K562 (cell line): ENCODE measurements around the gene MITD1. TPM values are rescaled to one million over a fixed set of nuclear protein-coding genes. Genes with fewer than 3 reads are reported as not detected.
A peak's percentile ranks its signal among the peaks of the same experiment; 100 is the strongest.

ENCODE experiments used
- BACH1 ChIP-seq: fragments of 200-800 bp; sonication (Bioruptor generic); IDR thresholded peaks from 2 replicates; pipeline ENCODE4 v1.6.1; 2016; ENCODE audit warnings: missing genetic modification characterization, missing compliant biosample characterization
- CBFA2T2 ChIP-seq: fragments of 450-650 bp; conservative IDR thresholded peaks from 2 replicates; pipeline ENCODE4 v1.6.1; 2017; ENCODE audit warnings: mild to moderate bottlenecking
- CBX3 ChIP-seq, 2 experiments: IDR thresholded peaks; 1 replicate in 1 of 2; 2 replicates in 1 of 2; pipeline ENCODE4 v1.6.1; 2012; ENCODE audit warnings: inconsistent platforms in 2 of 2, low read length in 2 of 2, borderline replicate concordance in 1 of 2, control low read depth in 1 of 2
- CCAR2 ChIP-seq: fragments of 200-400 bp; formaldehyde crosslinking; IDR thresholded peaks from 2 replicates; pipeline ENCODE4 v1.6.1; 2017; ENCODE audit warnings: mild to moderate bottlenecking, low read depth, low read length
- CEBPB ChIP-seq: fragments of 450-650 bp; IDR thresholded peaks from 2 replicates; pipeline ENCODE4 v1.6.1; 2016; ENCODE audit warnings: missing genetic modification characterization, missing compliant biosample characterization
- E2F8 ChIP-seq: fragments of 450-650 bp; IDR thresholded peaks from 2 replicates; pipeline ENCODE4 v1.7.1; 2018; ENCODE audit warnings: mild to moderate bottlenecking, low read depth; ENCODE audit not compliant: partially characterized antibody
- ELF2 ChIP-seq: fragments of 250-450 bp; sonication (Bioruptor Pico); IDR thresholded peaks from 2 replicates; pipeline ENCODE4 v1.5.0; 2021; ENCODE audit warnings: mild to moderate bottlenecking
- HDAC6 ChIP-seq: IDR thresholded peaks from 2 replicates; pipeline ENCODE4 v1.6.1; 2012; ENCODE audit warnings: low read depth, mild to moderate bottlenecking, control low read depth, inconsistent platforms, low read length, moderate library complexity
- HMG20B ChIP-seq: fragments of 250-450 bp; sonication (Bioruptor Pico); IDR thresholded peaks from 2 replicates; pipeline ENCODE4 v1.5.0; 2021; ENCODE audit warnings: mild to moderate bottlenecking
- KLF13 ChIP-seq: fragments of 450-650 bp; IDR thresholded peaks from 2 replicates; pipeline ENCODE4 v1.6.1; 2016; ENCODE audit warnings: missing genetic modification characterization, low read depth, mild to moderate bottlenecking, missing compliant biosample characterization, moderate library complexity, borderline replicate concordance
- MCM7 ChIP-seq, 2 experiments: fragments of 450-650 bp; IDR thresholded peaks; 2 replicates each; pipeline ENCODE4 v1.6.1; 2016 to 2018
- NCOA1 ChIP-seq: fragments of 450-650 bp; IDR thresholded peaks from 2 replicates; pipeline ENCODE4 v1.6.1; 2016; ENCODE audit warnings: low read depth
- NEUROD1 ChIP-seq: fragments of 150-350 bp; IDR thresholded peaks from 2 replicates; pipeline ENCODE4 v1.6.1; 2014; ENCODE audit warnings: borderline replicate concordance, low read length, low read depth; ENCODE audit not compliant: partially characterized antibody
- PML ChIP-seq: IDR thresholded peaks from 2 replicates; pipeline ENCODE4 v1.6.1; 2012; ENCODE audit warnings: low read length, inconsistent platforms
- RCOR1 ChIP-seq, 2 experiments: IDR thresholded peaks; 2 replicates each; pipeline ENCODE4 v1.6.1; 2012; ENCODE audit warnings: low read depth in 2 of 2, low read length in 2 of 2, borderline replicate concordance in 1 of 2, improper control_type of control experiment in 1 of 2
- RFX5 ChIP-seq: IDR thresholded peaks from 2 replicates; pipeline ENCODE4 v1.6.1; 2011; ENCODE audit warnings: low read depth, mild to moderate bottlenecking, improper control_type of control experiment, low read length
- RNF219 ChIP-seq: fragments of 250-450 bp; sonication (Bioruptor Pico); IDR thresholded peaks from 2 replicates; pipeline ENCODE4 v1.5.0; 2022; ENCODE audit warnings: mild to moderate bottlenecking
- SREBF2 ChIP-seq: sonication (generic); formaldehyde crosslinking; IDR thresholded peaks from 2 replicates; pipeline ENCODE4 v1.4.0; 2020; ENCODE audit warnings: mild to moderate bottlenecking, missing genetic modification reagents
- ZNF146 ChIP-seq: IDR thresholded peaks from one replicate; pipeline ENCODE4 v1.6.1; 2018; ENCODE audit warnings: missing compliant biosample characterization; ENCODE audit not compliant: unreplicated experiment
- ZNF217 ChIP-seq: sonication (generic); formaldehyde crosslinking; IDR thresholded peaks from 2 replicates; pipeline ENCODE4 v1.8.0; 2022; ENCODE audit warnings: mild to moderate bottlenecking, missing genetic modification reagents
- ZNF316 ChIP-seq: fragments of 450-650 bp; IDR thresholded peaks from 2 replicates; pipeline ENCODE4 v1.6.1; 2016
- ZNF551 ChIP-seq: fragments of 250-450 bp; sonication (Bioruptor Pico); IDR thresholded peaks from 2 replicates; pipeline ENCODE4 v1.5.0; 2021; ENCODE audit warnings: mild to moderate bottlenecking, moderate library complexity
- ZNF707 ChIP-seq: fragments of 250-450 bp; sonication (Bioruptor Pico); conservative IDR thresholded peaks from 2 replicates; pipeline ENCODE4 v1.8.0; 2022; ENCODE audit warnings: inconsistent platforms, mild to moderate bottlenecking, moderate library complexity
- ZSCAN29 ChIP-seq: fragments of 450-650 bp; IDR thresholded peaks from 2 replicates; pipeline ENCODE4 v1.6.1; 2017
- polyA plus RNA-seq, 8 experiments: library from polyadenylated mRNA; depleted of rRNA in 4 of 8; stranded (reverse) in 5 of 8; unstranded in 3 of 8; fragments of >200 nt; fragmentation: Nextera tagmentation in 2 of 8; fragmentation: Illumina TruSeq in 1 of 8; extraction: Ambion mirVana in 2 of 8; extraction: Trizol in 1 of 8; gene quantifications; 2 replicates each; pipeline versions ENCODE4 v1.2.1 to v1.2.3, GENCODE V29; 2011 to 2014; ENCODE audit warnings: inconsistent platforms in 1 of 8, missing spikeins in 1 of 8
- total RNA-seq, 7 experiments: library from RNA; depleted of rRNA in 6 of 7; stranded (reverse); fragments of >200 nt in 6 of 7; fragmentation: Illumina TruSeq in 2 of 7; extraction: Trizol in 2 of 7; gene quantifications; 2 replicates each; pipeline versions ENCODE4 v1.2.1 to v1.2.3, GENCODE V29; 2011 to 2021; ENCODE audit warnings: low replicate concordance in 1 of 7

Gene MITD1
- total and polyA plus RNA-seq, 9 of the 15 experiments (the other 6 are each of a cell fraction or from before 2014, with no cell fraction given): 19.6 to 71.8 (median 43.2) TPM

DNA sequence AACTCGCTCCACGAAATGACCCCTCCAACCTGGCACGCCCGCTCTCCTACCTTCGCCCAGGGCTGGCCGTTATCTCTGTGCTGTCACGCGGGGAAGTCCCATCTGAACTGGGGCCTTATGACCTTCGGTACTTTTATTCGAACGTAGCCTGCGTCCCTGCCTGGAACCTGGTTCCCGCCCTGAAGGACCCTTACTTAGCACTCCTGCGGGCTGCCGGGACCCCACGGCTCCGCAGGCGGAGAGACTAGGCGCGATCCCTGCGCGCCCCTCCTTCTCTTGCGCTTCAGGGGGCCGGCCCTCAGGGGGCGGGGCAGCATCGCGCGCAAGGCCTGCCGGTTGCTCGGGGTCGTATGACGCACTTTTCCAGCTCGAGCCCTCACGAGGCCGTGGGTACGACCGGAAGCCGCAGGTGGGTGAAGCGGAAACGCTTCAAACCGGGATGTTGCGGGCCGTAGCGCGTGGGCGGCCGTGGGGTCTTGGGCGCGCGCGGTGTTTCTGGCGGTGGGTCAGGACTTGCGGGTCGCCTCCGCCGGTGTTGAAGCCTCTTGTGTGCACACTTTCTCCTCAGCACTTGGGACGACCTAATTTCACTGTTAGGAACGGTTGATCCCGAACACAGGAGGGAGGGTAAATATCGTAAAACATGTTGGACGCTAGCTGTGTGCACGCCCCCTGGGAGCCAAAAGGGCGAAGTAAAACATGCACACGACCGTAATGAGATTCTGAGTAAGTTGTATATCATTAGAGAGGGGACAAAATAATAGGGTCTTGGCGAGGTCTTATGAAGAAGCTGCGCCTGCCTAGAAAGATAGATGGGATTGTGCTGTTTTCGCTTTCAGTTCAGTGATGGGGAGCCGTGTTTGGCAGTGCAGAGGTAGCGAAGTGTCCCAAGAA, 26.0 kb downstream of the MITD1 start, which contains the start of the genes LIPT1 and TSGA10 (continued):
- TF ChIP-seq CCAR2: no peak
- no peak for TF ChIP-seq ZNF217 (CRISPR knock-in tag)
- peak; percentile 15 for TF ChIP-seq NEUROD1
- no peak for TF ChIP-seq MCM7 (IDR thresholded peaks at IDR 0.05)
- TF ChIP-seq ZNF146: no peak
- TF ChIP-seq E2F8: peak; percentile 69
- no peak for TF ChIP-seq ELF2
- TF ChIP-seq HDAC6: no peak
- no peak for TF ChIP-seq BACH1 (tag)
- TF ChIP-seq CEBPB (tag): no peak
- no peak for TF ChIP-seq SREBF2 (CRISPR knock-in tag)
- TF ChIP-seq RCOR1 (IDR thresholded peaks at IDR 0.05; ENCODE audit: borderline replicate concordance in 1 of 2, low read depth in 2 of 2, low read length in 2 of 2): peak in 1 of 2 experiments; percentile 15; a peak in 1 of 4 replicates
- no peak; the same call in 1 of the 2 replicates for TF ChIP-seq NCOA1
- no peak for TF ChIP-seq RFX5
- TF ChIP-seq HMG20B (CRISPR knock-in tag): no peak
- TF ChIP-seq ZNF316: peak; percentile 45; the same call in 1 of the 2 replicates
- peak in 1 of 2 experiments; percentile 45; a peak in 2 of 3 replicates for TF ChIP-seq CBX3 (IDR thresholded peaks at IDR 0.05; ENCODE audit: borderline replicate concordance in 1 of 2, low read length in 2 of 2)
- TF ChIP-seq PML: peak; percentile 75
- TF ChIP-seq ZSCAN29: peak; percentile 46; the same call in 1 of the 2 replicates
- peak; percentile 85; the same call in 1 of the 2 replicates for TF ChIP-seq KLF13 (tag)
- TF ChIP-seq RNF219 (CRISPR knock-in tag): no peak
- no peak for TF ChIP-seq ZNF707
- no peak for TF ChIP-seq ZNF551 (CRISPR knock-in tag)
- no peak for TF ChIP-seq CBFA2T2
